Hepatocyte (in vitro differentiated cells): ENCODE measurements around the gene ZNF37A. TPM values are rescaled to one million over a fixed set of nuclear protein-coding genes. Genes with fewer than 3 reads are reported as not detected.
"Not testable (repeated sequence)": the region's sequence is repeated elsewhere in the genome, so short reads cannot be mapped to it uniquely, and the experiment has no call there.

ENCODE experiments used
- DNase-seq: peaks from one replicate; pipeline ENCODE4 v3.0.0-alpha.2; 2016; ENCODE audit warnings: low spot score
- H2AFZ ChIP-seq: fragments of 200-600 bp; sonication (generic); 2 replicates; pipeline ENCODE4 v1.6.0; 2016; ENCODE audit warnings: antibody characterized with exemption, mild to moderate bottlenecking
- H3K27ac ChIP-seq: fragments of 200-600 bp; sonication (generic); 2 replicates; pipeline ENCODE4 v1.5.1; 2016; ENCODE audit warnings: mild to moderate bottlenecking
- H3K27me3 ChIP-seq: fragments of 200-600 bp; sonication (generic); 2 replicates; pipeline ENCODE4 v1.6.1; 2016
- H3K36me3 ChIP-seq: fragments of 200-600 bp; sonication (generic); replicated peaks from 2 replicates; pipeline ENCODE4 v1.5.1; 2016; ENCODE audit warnings: low read depth; ENCODE audit not compliant: insufficient read depth
- H3K4me1 ChIP-seq: fragments of 200-600 bp; sonication (generic); 2 replicates; pipeline ENCODE4 v1.5.1; 2016; ENCODE audit warnings: mild to moderate bottlenecking, moderate library complexity; ENCODE audit not compliant: insufficient read depth
- H3K4me2 ChIP-seq: fragments of 200-600 bp; sonication (generic); 2 replicates; pipeline ENCODE4 v1.6.0; 2016
- H3K4me3 ChIP-seq: fragments of 200-600 bp; sonication (generic); 2 replicates; pipeline ENCODE4 v1.5.1; 2016; ENCODE audit warnings: mild to moderate bottlenecking
- H3K79me2 ChIP-seq: fragments of 200-600 bp; sonication (generic); 2 replicates; pipeline ENCODE4 v1.6.0; 2017; ENCODE audit warnings: mild to moderate bottlenecking
- H3K9me2 ChIP-seq: fragments of 200-600 bp; sonication (generic); replicated peaks from 2 replicates; pipeline ENCODE4 v1.6.0; 2017; ENCODE audit warnings: mild to moderate bottlenecking; ENCODE audit not compliant: insufficient read depth
- H3K9me3 ChIP-seq: fragments of 200-600 bp; sonication (generic); 2 replicates; pipeline ENCODE4 v1.5.1; 2016; ENCODE audit warnings: low read depth, mild to moderate bottlenecking
- H4K20me1 ChIP-seq: fragments of 200-600 bp; sonication (generic); 2 replicates; pipeline ENCODE4 v1.6.0; 2016; ENCODE audit warnings: mild to moderate bottlenecking; ENCODE audit not compliant: insufficient read depth, poor library complexity, severe bottlenecking
- EZH2 ChIP-seq: fragments of 200-600 bp; sonication (generic); IDR thresholded peaks from 2 replicates; pipeline ENCODE4 v1.6.1; 2016; ENCODE audit warnings: antibody characterized with exemption, mild to moderate bottlenecking, borderline replicate concordance
- EZH2phosphoT487 ChIP-seq: fragments of 200-600 bp; sonication (generic); IDR thresholded peaks from one replicate; pipeline ENCODE4 v1.6.1; 2018; ENCODE audit warnings: antibody characterized with exemption, mild to moderate bottlenecking, low read depth, moderate library complexity; ENCODE audit not compliant: unreplicated experiment, severe bottlenecking
- WGBS: methylation state at CpG from one replicate; pipeline ENCODE4 v1.1.6; 2016; ENCODE audit warnings: low lambda C conversion rate; ENCODE audit errors: missing lambda C conversion rate; 5-methylcytosine and 5-hydroxymethylcytosine counted together
- polyA plus RNA-seq: library from polyadenylated mRNA; unstranded; fragments of >200 nt; fragmentation: Nextera tagmentation; extraction: Ambion mirVana; gene quantifications from 2 replicates; pipeline ENCODE4 v1.2.1, GENCODE V29; 2016
- total RNA-seq: library from RNA; depleted of rRNA; stranded (reverse); fragments of >200 nt; gene quantifications from 2 replicates; pipeline ENCODE4 v1.2.3, GENCODE V29; 2014
- TF ChIP-seq, protein P1 (sequence below): fragments of 200-600 bp; sonication (generic); IDR thresholded peaks from 2 replicates; pipeline ENCODE4 v1.5.1; 2016; ENCODE audit warnings: antibody characterized with exemption, mild to moderate bottlenecking; ENCODE audit not compliant: poor library complexity

Gene ZNF37A
- total and polyA plus RNA-seq, 2 experiments from 2014 or later = 4.8 to 6.0 TPM

DNA sequence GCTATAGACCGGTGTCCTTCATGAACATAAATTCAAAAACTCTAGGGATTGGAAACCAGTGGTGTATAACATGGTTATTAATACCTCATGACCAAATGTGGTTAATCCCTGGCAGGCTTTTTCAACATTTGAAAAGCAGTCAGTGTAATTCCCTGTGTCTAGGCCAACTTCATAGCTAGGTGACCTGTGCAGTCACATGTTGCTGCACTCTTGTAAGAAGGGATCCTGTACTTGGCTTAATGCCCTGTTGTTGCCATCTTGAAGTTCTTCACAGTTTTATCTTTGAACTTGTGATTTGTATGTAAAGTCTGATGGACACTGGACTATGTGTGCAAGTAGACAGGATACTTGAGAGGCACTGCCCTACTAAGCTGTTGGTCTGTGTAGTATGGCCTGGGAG, 43.9 kb upstream of the ZNF37A start:
- Histone ChIP-seq H3K79me2 (no peaks in the 10 kb centered on the region), H3K9me2 (no peaks in the 10 kb centered on the region), H3K9me3 (peaks cover 41% of the 10 kb centered on the region), H3K4me1 (no peaks in the 10 kb centered on the region), H3K36me3 (peaks cover 20% of the 10 kb centered on the region), H3K4me2 (no peak overlapping the region), H3K4me3 (no peak overlapping the region), H3K27me3 (no peaks in the 10 kb centered on the region), H2AFZ (no peak overlapping the region), H3K27ac (no peak overlapping the region), H4K20me1 (no peaks in the 10 kb centered on the region)
- 100% methylated on average over 1 of the region's 1 CpG for WGBS
- no peak for DNase-seq
- TF ChIP-seq, protein P1, sequence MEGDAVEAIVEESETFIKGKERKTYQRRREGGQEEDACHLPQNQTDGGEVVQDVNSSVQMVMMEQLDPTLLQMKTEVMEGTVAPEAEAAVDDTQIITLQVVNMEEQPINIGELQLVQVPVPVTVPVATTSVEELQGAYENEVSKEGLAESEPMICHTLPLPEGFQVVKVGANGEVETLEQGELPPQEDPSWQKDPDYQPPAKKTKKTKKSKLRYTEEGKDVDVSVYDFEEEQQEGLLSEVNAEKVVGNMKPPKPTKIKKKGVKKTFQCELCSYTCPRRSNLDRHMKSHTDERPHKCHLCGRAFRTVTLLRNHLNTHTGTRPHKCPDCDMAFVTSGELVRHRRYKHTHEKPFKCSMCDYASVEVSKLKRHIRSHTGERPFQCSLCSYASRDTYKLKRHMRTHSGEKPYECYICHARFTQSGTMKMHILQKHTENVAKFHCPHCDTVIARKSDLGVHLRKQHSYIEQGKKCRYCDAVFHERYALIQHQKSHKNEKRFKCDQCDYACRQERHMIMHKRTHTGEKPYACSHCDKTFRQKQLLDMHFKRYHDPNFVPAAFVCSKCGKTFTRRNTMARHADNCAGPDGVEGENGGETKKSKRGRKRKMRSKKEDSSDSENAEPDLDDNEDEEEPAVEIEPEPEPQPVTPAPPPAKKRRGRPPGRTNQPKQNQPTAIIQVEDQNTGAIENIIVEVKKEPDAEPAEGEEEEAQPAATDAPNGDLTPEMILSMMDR = no peak
- TF ChIP-seq EZH2 (no peak), EZH2phosphoT487 (no peak)

DNA sequence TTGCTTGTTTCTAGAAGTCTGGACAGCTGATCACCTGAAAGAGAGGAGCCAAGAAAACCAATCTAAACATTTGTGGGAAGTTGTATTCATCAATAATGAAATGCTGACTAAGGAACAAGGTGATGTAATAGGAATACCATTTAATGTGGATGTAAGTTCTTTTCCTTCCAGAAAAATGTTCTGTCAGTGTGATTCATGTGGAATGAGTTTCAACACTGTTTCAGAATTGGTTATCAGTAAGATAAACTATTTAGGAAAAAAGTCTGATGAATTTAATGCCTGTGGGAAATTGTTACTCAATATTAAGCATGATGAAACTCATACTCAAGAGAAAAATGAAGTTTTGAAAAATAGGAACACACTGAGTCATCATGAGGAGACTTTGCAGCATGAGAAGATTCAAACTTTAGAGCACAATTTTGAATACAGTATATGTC, 39.8 kb upstream of the ZNF37A start:
- Histone ChIP-seq H2AFZ (no peak overlapping the region), H3K79me2 (no peaks in the 10 kb centered on the region), H3K9me2 (no peaks in the 10 kb centered on the region), H3K4me2 (no peak overlapping the region), H3K4me3 (no peak overlapping the region), H3K4me1 (no peaks in the 10 kb centered on the region), H3K36me3 (peaks cover 28% of the 10 kb centered on the region), H3K27me3 (no peaks in the 10 kb centered on the region), H3K27ac (peak overlapping the region; percentile 55), H3K9me3 (peaks cover 56% of the 10 kb centered on the region), H4K20me1 (no peaks in the 10 kb centered on the region)
- peak; percentile 5 for DNase-seq
- TF ChIP-seq, protein P1 = no peak

DNA sequence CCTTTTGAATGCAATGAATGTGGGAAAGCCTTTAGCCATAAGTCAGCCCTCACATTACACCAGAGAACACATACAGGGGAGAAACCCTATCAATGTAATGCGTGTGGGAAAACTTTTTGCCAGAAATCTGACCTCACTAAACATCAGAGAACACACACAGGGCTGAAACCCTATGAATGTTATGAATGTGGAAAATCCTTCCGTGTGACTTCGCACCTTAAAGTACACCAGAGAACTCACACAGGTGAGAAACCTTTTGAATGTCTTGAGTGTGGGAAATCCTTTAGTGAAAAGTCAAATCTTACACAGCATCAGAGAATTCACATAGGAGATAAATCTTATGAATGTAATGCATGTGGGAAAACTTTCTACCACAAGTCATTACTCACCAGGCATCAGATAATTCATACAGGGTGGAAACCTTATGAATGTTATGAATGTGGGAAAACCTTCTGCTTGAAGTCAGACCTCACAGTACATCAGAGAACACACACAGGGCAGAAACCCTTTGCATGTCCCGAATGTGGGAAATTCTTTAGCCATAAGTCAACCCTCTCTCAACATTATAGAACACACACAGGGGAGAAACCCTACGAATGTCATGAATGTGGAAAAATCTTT, 38.8 kb upstream of the ZNF37A start:
- not testable (repeated sequence) for H4K20me1 ChIP-seq, H3K9me2 ChIP-seq, H3K4me3 ChIP-seq, H3K4me1 ChIP-seq, DNase-seq, H3K27ac ChIP-seq, H2AFZ ChIP-seq, H3K4me2 ChIP-seq, H3K27me3 ChIP-seq, H3K79me2 ChIP-seq
- peaks cover 56% of the 10 kb centered on the region for H3K9me3 ChIP-seq
- peaks cover 28% of the 10 kb centered on the region for H3K36me3 ChIP-seq
- 96% methylated on average over 5 of the region's 5 CpGs for WGBS

DNA sequence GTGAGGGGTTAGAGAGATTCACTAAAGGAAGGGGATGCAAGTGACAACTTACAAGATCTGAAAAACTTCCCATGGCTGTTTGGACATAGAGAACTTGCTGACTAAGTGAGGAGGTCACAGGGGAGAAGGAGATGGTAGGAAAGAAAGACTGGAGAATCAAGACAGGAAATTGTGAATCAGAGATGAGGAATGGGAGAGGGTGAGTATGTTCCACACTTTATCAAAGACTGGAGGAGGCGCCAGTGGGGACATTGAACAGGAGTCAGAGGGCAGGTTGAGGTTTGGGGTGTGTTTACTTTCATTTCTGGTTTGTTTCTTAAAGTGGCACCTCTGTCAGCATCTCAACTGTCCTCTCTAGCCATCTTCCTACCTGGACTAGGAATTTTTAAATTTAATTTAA, 24.5 kb upstream of the ZNF37A start:
- H3K27me3 ChIP-seq, H3K4me3 ChIP-seq, H3K9me2 ChIP-seq, H4K20me1 ChIP-seq, H3K9me3 ChIP-seq, H3K4me2 ChIP-seq, H3K4me1 ChIP-seq, DNase-seq, H3K27ac ChIP-seq, H3K36me3 ChIP-seq, H2AFZ ChIP-seq, H3K79me2 ChIP-seq: not testable (repeated sequence)
- 37% methylated on average over 1 of the region's 1 CpG for WGBS

DNA sequence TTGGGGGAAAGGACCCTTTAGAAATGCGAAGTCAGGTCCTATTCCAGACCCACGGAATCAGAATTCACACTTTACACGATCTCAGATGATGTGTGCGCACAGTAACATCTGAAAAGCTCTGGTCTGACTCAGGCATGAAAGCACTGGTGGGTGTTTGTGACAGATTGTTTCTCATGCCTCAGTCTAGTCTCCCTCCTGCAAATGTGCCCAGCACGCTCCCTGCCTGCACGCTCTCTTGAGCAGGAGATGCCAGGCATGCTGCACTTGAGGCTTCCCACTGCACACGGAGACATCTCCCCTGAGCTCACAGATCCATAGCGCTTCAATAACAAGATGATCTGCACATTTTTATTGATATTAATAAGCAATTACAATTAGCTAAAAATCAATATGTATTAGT, 23.6 kb upstream of the ZNF37A start:
- no peak overlapping the region for H2AFZ ChIP-seq
- no peaks in the 10 kb centered on the region for H3K9me3 ChIP-seq
- H3K4me2 ChIP-seq = no peak overlapping the region
- no peaks in the 10 kb centered on the region for H3K9me2 ChIP-seq
- no peaks in the 10 kb centered on the region for H3K79me2 ChIP-seq
- no peaks in the 10 kb centered on the region for H3K36me3 ChIP-seq
- 84% methylated on average over 8 of the region's 8 CpGs for WGBS
- no peaks in the 10 kb centered on the region for H3K27me3 ChIP-seq
- no peaks in the 10 kb centered on the region for H4K20me1 ChIP-seq
- no peak for DNase-seq
- no peak overlapping the region for H3K27ac ChIP-seq
- TF ChIP-seq, protein P1 = no peak
- TF ChIP-seq EZH2 (no peak), EZH2phosphoT487 (no peak)
- H3K4me3 ChIP-seq = no peak overlapping the region
- H3K4me1 ChIP-seq = no peaks in the 10 kb centered on the region
